Neuronal stem cell (in vitro differentiated cells): ENCODE measurements around the gene ELOVL6.

Source experiments
- DNase-seq: peaks from one replicate; pipeline ENCODE4 v3.0.0-alpha.2; 2013; ENCODE audit warnings: low spot score
- H2AFZ ChIP-seq: one replicate; pipeline ENCODE4 v1.6.1; 2013; ENCODE audit warnings: mild to moderate bottlenecking, low read length, inconsistent platforms
- H2AK5ac ChIP-seq: 2 replicates; pipeline ENCODE4 v1.6.1; 2013; ENCODE audit warnings: low read depth, mild to moderate bottlenecking, inconsistent platforms, low read length, moderate library complexity, mixed read lengths
- H2BK120ac ChIP-seq: 2 replicates; pipeline ENCODE4 v1.6.1; 2013; ENCODE audit warnings: low read depth, mild to moderate bottlenecking, inconsistent platforms, low read length, moderate library complexity, mixed read lengths
- H2BK12ac ChIP-seq: one replicate; pipeline ENCODE4 v1.6.1; 2013; ENCODE audit warnings: low read length, inconsistent platforms
- H2BK15ac ChIP-seq: 2 replicates; pipeline ENCODE4 v1.6.1; 2013; ENCODE audit warnings: mild to moderate bottlenecking, low read length, inconsistent platforms, mixed read lengths
- H2BK5ac ChIP-seq: one replicate; pipeline ENCODE4 v1.6.1; 2013; ENCODE audit warnings: inconsistent platforms, mild to moderate bottlenecking, low read length, moderate library complexity
- H3K14ac ChIP-seq: one replicate; pipeline ENCODE4 v1.6.1; 2013; ENCODE audit warnings: low read length, inconsistent platforms
- H3K18ac ChIP-seq: 2 replicates; pipeline ENCODE4 v1.6.1; 2013; ENCODE audit warnings: low read length, inconsistent platforms
- H3K23ac ChIP-seq: 2 replicates; pipeline ENCODE4 v1.6.1; 2013; ENCODE audit warnings: low read depth, mild to moderate bottlenecking, mixed read lengths, low read length, inconsistent platforms; ENCODE audit not compliant: poor library complexity
- H3K27ac ChIP-seq: replicated peaks from 3 replicates; pipeline ENCODE4 v1.5.1; 2013; ENCODE audit warnings: low read length, inconsistent platforms
- H3K27me3 ChIP-seq, 3 experiments: 2 replicates each; pipeline ENCODE4 v1.6.1; 2013; ENCODE audit warnings: low read length in 3 of 3, mild to moderate bottlenecking in 2 of 3, inconsistent platforms in 1 of 3, low read depth in 1 of 3, mixed read lengths in 1 of 3, moderate library complexity in 1 of 3; ENCODE audit not compliant: control insufficient read depth in 3 of 3, insufficient read depth in 3 of 3
- H3K36me3 ChIP-seq, 2 donors: replicated peaks in 1 of 2; 2 replicates each; pipeline ENCODE4 v1.6.1; 2013; ENCODE audit warnings: low read length in 2 of 2; ENCODE audit not compliant: control insufficient read depth in 2 of 2, insufficient read depth in 2 of 2
- H3K4ac ChIP-seq: 2 replicates; pipeline ENCODE4 v1.6.1; 2013; ENCODE audit warnings: inconsistent platforms, mild to moderate bottlenecking, low read length, moderate library complexity
- H3K4me1 ChIP-seq, 2 donors: 1 replicate in 1 of 2; 2 replicates in 1 of 2; pipeline ENCODE4 v1.6.1; 2013; ENCODE audit warnings: low read length in 2 of 2, low read depth in 1 of 2; ENCODE audit not compliant: control insufficient read depth in 2 of 2, insufficient read depth in 1 of 2
- H3K4me2 ChIP-seq: one replicate; pipeline ENCODE4 v1.6.1; 2013; ENCODE audit warnings: mild to moderate bottlenecking, low read length, inconsistent platforms; ENCODE audit not compliant: insufficient read depth, poor library complexity, severe bottlenecking
- H3K4me3 ChIP-seq, 2 donors: 2 replicates each; pipeline ENCODE4 v1.5.1; 2013; ENCODE audit warnings: low read length in 2 of 2, mild to moderate bottlenecking in 2 of 2, inconsistent platforms in 1 of 2, moderate library complexity in 1 of 2
- H3K79me1 ChIP-seq: one replicate; pipeline ENCODE4 v1.6.1; 2013; ENCODE audit warnings: low read depth, mild to moderate bottlenecking, inconsistent platforms, low read length, moderate library complexity
- H3K9ac ChIP-seq: one replicate; pipeline ENCODE4 v1.6.1; 2013; ENCODE audit warnings: mild to moderate bottlenecking, low read depth, low read length, inconsistent platforms; ENCODE audit not compliant: poor library complexity
- H3K9me3 ChIP-seq, 2 donors: replicated peaks in 1 of 2; 2 replicates each; pipeline versions ENCODE3 to v1.6.1; 2013; ENCODE audit warnings: low read length in 2 of 2, mild to moderate bottlenecking in 2 of 2, inconsistent platforms in 1 of 2, low read depth in 1 of 2, mixed read lengths in 1 of 2, moderate library complexity in 1 of 2; ENCODE audit not compliant: control insufficient read depth in 2 of 2, insufficient read depth in 1 of 2
- H4K8ac ChIP-seq: one replicate; pipeline ENCODE4 v1.6.1; 2013; ENCODE audit warnings: low read depth, mild to moderate bottlenecking, inconsistent platforms, low read length, moderate library complexity
- H4K91ac ChIP-seq: one replicate; pipeline ENCODE4 v1.6.1; 2013; ENCODE audit warnings: low read length, low read depth, mild to moderate bottlenecking, inconsistent platforms; ENCODE audit not compliant: poor library complexity
- whole genome bisulfite sequencing, 2 donors: extraction: QIAGEN DNeasy Blood & Tissue Kit; methylation state at CpG; one replicate each; pipeline ENCODE4 v1.1.7; 2013; ENCODE audit warnings: missing lambda C conversion rate in 2 of 2, mixed read lengths in 1 of 2; ENCODE audit not compliant: insufficient read length in 2 of 2, insufficient replicate concordance in 1 of 2; ENCODE audit errors: extremely low coverage in 2 of 2; 5-methylcytosine and 5-hydroxymethylcytosine counted together

Gene ELOVL6

DNA sequence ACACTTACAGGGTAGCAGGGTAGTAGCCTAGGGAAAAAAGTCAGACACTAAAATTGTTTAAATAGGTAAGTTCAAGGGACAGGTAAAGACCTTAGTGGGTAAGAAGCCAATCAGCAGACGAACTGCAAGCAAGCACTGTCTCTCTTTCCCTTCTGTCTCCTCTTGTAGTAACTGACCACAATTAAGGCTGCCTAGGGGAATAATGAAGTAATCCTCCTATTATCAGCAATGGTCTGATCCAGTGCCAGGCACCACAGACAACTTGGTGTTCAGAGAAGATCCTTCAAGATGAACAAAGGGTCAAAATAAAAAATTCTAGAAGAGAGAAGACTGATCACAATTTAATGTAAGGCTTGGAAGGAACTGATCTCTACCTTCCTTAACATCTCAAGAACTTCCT, 62.9 kb downstream of the ELOVL6 start:
- Histone ChIP-seq H3K23ac (no peak overlapping the region), H2AK5ac (no peak overlapping the region), H3K4me3 (no peak overlapping the region), H4K8ac (no peak overlapping the region), H3K18ac (no peak overlapping the region), H3K4ac (no peak overlapping the region), H3K36me3 (peaks cover 2 to 82% of the 10 kb centered on the region in 2 donors), H2BK12ac (no peak overlapping the region), H2BK120ac (no peak overlapping the region), H3K9me3 (no peaks in the 10 kb centered on the region), H3K27me3 (no peaks in the 10 kb centered on the region), H3K79me1 (no peaks in the 10 kb centered on the region), H3K4me1 (peaks cover 0 to 1% of the 10 kb centered on the region in 2 donors), H2AFZ (no peak overlapping the region), H2BK5ac (no peak overlapping the region), H4K91ac (no peak overlapping the region), H2BK15ac (no peak overlapping the region), H3K27ac (no peak overlapping the region), H3K9ac (no peak overlapping the region), H3K4me2 (no peak overlapping the region), H3K14ac (no peak overlapping the region)
- DNase-seq: no peak
- no CpG with 5 or more reads among the region's 1 CpG for WGBS, 2 donors

DNA sequence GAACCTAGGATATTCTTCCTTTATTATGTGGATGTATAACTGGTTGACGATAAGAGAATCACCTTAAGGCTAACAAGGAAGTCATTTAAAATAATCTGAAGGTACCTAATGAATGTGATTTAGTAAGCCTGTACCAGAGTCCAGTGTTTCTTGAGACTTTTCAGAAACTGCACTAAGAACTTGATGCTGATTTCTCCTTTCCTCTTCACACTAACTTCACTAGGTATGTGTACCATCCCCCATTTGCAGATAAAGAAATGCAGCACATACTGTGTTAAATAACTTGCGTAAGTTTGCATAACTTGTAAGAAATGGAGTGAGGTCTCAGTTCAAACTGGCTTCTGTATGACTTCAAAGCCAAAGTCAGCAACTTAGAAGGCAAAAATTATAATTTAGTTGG, 63.3 kb downstream of the ELOVL6 start:
- H3K4ac ChIP-seq: no peak overlapping the region
- no peak overlapping the region for H4K8ac ChIP-seq
- no peak overlapping the region for H2AK5ac ChIP-seq
- H2AFZ ChIP-seq: no peak overlapping the region
- H3K4me2 ChIP-seq: no peak overlapping the region
- no peak for DNase-seq
- no peak overlapping the region for H3K9ac ChIP-seq
- no peak overlapping the region for H3K27ac ChIP-seq
- no peak overlapping the region for H3K4me3 ChIP-seq
- no peak overlapping the region for H2BK15ac ChIP-seq
- no CpG with 5 or more reads among the region's 2 CpGs for WGBS, 2 donors
- H3K9me3 ChIP-seq: no peaks in the 10 kb centered on the region
- H3K18ac ChIP-seq: no peak overlapping the region
- no peaks in the 10 kb centered on the region for H3K27me3 ChIP-seq
- H3K23ac ChIP-seq: no peak overlapping the region
- peaks cover 2 to 86% of the 10 kb centered on the region in 2 donors for H3K36me3 ChIP-seq
- H4K91ac ChIP-seq: no peak overlapping the region
- no peak overlapping the region for H2BK5ac ChIP-seq
- H2BK12ac ChIP-seq: no peak overlapping the region
- H3K79me1 ChIP-seq: no peaks in the 10 kb centered on the region
- peaks cover 0 to 1% of the 10 kb centered on the region in 2 donors for H3K4me1 ChIP-seq
- H3K14ac ChIP-seq: no peak overlapping the region
- H2BK120ac ChIP-seq: no peak overlapping the region

DNA sequence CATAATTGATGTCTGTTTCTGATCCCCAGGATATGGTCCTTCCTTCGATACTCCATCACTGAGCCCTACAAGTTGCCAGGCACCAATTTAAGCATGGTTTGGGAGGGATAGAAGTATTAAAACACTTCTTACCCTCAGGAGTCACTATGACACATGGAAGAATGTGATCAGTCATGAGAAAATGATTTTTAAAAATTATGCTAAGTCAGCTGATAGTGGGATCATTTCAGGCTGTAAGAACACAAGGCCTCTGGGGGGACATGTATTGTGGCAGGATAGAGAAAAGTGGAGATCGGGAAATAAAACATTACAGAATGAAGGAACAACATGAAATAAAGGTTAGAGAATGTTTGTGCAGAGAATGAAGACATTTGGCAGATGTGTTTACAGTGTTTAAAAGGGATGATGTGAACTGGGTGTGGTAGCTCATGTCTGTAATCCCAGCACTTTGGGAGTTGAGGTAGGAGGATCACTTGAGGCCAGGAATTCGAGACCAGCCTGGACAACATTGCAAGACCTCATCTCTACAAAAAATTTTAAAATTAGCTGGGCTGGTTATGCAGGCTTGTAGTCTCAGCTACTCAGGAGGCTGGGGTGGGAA, 64.0 kb downstream of the ELOVL6 start:
- DNase-seq: no peak
- no peak overlapping the region for H2BK120ac ChIP-seq
- H3K4ac ChIP-seq: no peak overlapping the region
- H4K91ac ChIP-seq: no peak overlapping the region
- no peaks in the 10 kb centered on the region for H3K4me1 ChIP-seq
- H3K9ac ChIP-seq: no peak overlapping the region
- H3K36me3 ChIP-seq: peaks cover 2 to 89% of the 10 kb centered on the region in 2 donors
- no CpG with 5 or more reads among the region's 3 CpGs for WGBS, 2 donors
- H3K4me3 ChIP-seq: no peak overlapping the region
- H3K27ac ChIP-seq: no peak overlapping the region
- H3K4me2 ChIP-seq: no peak overlapping the region
- no peak overlapping the region for H3K14ac ChIP-seq
- H2BK15ac ChIP-seq: no peak overlapping the region
- H4K8ac ChIP-seq: no peak overlapping the region
- H2BK5ac ChIP-seq: no peak overlapping the region
- H2AK5ac ChIP-seq: no peak overlapping the region
- H2BK12ac ChIP-seq: no peak overlapping the region
- no peak overlapping the region for H3K23ac ChIP-seq
- no peaks in the 10 kb centered on the region for H3K79me1 ChIP-seq
- no peak overlapping the region for H2AFZ ChIP-seq
- no peak overlapping the region for H3K18ac ChIP-seq
- H3K9me3 ChIP-seq: no peaks in the 10 kb centered on the region
- no peaks in the 10 kb centered on the region for H3K27me3 ChIP-seq

DNA sequence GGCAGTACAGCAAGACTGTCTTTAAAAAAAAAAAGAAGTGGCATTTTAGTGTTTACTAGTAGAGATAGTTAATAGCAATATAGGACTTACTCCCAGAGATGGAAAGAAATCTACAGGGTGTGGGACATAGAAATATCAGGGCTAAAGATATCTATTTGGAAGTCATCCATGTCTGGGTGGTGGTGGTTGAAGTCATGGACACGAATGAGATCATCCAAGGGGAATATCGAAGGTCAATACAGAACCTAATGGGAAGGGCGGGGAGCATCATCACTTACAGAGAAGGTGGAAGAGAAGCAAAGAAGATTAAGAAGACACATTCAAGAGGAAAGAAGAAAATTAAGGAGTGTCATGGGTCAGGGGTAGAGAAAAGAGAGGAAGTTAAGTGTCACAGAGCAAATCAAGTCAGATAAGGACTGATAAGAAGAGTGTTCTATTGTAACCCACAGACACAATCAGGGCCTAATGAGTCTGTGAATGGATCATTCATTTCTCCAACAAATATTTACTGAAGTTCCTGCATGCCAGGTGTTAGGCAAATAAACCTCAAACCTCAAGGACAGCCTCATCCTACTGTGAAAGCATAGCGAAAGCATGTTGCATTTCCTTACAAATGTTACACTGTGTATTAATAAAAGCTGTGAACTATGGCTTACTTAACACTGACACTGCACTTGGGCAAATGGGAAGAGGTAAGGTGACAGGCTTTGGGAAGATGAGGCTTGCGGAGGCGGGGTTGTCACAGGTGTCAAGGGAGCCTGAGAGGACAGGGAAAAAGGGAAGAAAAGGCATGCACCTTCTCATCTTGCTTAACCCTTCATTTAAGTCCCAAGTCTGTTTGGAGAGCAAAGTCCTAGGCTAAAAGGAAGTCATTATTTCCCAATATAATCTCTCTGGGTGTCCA, 65.3 kb downstream of the ELOVL6 start:
- Histone ChIP-seq H3K4me2 (no peak overlapping the region), H2BK15ac (no peak overlapping the region), H2BK120ac (no peak overlapping the region), H4K8ac (no peak overlapping the region), H3K18ac (no peak overlapping the region), H3K14ac (no peak overlapping the region), H3K27ac (no peak overlapping the region), H3K4me3 (no peak overlapping the region), H2AFZ (no peak overlapping the region), H3K4ac (no peak overlapping the region), H3K27me3 (no peaks in the 10 kb centered on the region), H3K23ac (no peak overlapping the region), H2BK12ac (no peak overlapping the region), H3K79me1 (peaks cover 3% of the 10 kb centered on the region), H4K91ac (no peak overlapping the region), H3K9me3 (no peaks in the 10 kb centered on the region), H2BK5ac (no peak overlapping the region), H3K36me3 (peaks cover 3 to 88% of the 10 kb centered on the region in 2 donors), H2AK5ac (no peak overlapping the region), H3K4me1 (no peaks in the 10 kb centered on the region), H3K9ac (no peak overlapping the region)
- no CpG with 5 or more reads among the region's 6 CpGs for WGBS, 2 donors
- DNase-seq: no peak
